ENCODE results near the gene ABHD2. TPM values are rescaled to one million over a fixed set of nuclear protein-coding genes. Genes with fewer than 3 reads are reported as not detected.

ABHD2 gene
- total RNA-seq, 2 experiments from 2014 or later, result 53.3 to 58.1 TPM

DNA sequence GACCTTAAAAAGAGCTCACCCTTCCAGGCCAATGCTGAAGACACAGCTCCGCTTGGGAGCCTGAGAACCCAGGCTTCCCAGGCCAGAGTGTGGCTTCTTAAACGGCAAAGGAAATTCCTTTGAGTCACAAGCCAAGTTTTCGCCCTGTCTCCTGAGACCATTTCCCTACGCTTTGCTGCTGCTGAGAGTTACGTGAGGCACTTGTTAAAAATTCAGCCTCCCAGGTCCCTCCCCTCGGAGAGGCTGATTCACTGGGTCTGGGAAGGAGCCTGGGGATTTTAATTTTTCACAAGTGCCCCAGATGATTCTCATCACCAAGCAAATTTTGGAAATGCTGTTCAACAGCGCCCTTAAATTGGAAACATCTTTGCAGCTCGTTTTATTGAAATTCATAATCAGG is 107.6 kb downstream of the ABHD2 start:
- Mint-ChIP-seq H3K27me3 (no peaks in the 10 kb centered on the region), H3K9me3 (ENCODE audit: low read depth) (no peaks in the 10 kb centered on the region), H3K4me1 (peaks cover 22% of the 10 kb centered on the region), H3K27ac (no peak overlapping the region), H3K4me3 (no peak overlapping the region), H3K36me3 (peaks cover 22% of the 10 kb centered on the region)
- DNase-seq (no peak), ATAC-seq (no peak)
- CTCF ChIA-PET, result interaction anchor here (1.1 to 7.5 kb wide), 2 partner anchors 11 to 18 kb away, joined by 3 to 43 read pairs; no protein-coding TSS in a partner anchor

DNA sequence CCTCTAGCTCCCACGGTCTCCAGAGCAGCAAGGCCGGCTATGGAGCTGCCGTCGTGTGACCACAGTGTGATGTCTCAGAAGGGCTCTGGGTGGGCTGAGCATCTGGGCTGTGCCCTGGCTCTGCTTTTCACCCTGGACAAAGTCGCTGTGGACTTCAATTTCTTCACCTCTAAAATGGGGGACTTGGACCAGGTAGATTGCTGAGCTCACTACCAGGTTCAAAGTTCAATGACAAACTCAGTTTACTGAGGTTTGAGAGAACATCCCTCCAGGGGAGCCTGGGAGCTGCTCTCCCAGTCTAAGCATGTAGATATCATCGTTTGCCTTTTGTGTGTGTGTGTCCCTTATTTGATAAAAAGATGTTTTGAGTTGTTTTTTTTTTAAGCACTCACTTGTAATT is 108.0 kb downstream of the ABHD2 start:
- Mint-ChIP-seq H3K9me3 (ENCODE audit: low read depth) (no peaks in the 10 kb centered on the region), H3K4me1 (peaks cover 22% of the 10 kb centered on the region), H3K27ac (no peak overlapping the region), H3K36me3 (peaks cover 21% of the 10 kb centered on the region), H3K4me3 (no peak overlapping the region), H3K27me3 (no peaks in the 10 kb centered on the region)
- DNase-seq, result no peak
- CTCF ChIA-PET, result interaction anchor here (1.1 to 7.5 kb wide), 2 partner anchors 11 to 19 kb away, joined by 3 to 43 read pairs; no protein-coding TSS in a partner anchor
- ATAC-seq, result no peak

DNA sequence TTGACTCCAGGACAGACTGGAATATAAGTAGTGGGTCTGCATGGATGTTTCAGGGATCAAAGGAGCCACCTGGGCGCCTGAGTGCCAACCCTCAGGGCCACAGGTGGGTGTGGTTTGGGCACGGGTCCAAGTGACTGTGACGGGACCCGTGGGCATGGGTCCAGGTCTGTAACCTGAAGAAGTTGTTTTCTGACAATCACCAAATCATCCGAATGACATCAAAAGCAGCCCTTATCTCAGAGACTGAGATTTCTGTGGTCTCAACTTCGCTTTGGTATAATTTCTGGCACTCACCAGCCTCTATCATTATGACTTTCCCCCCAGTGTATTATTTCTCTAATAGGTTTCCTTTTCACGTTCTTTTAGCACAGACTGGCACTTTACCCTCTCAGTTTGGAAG is 108.7 kb downstream of the ABHD2 start:
- Mint-ChIP-seq H3K27me3 (no peaks in the 10 kb centered on the region), H3K9me3 (ENCODE audit: low read depth) (no peaks in the 10 kb centered on the region), H3K36me3 (peaks cover 18% of the 10 kb centered on the region), H3K4me1 (peaks cover 20% of the 10 kb centered on the region), H3K4me3 (no peak overlapping the region), H3K27ac (peak overlapping the region; percentile 71)
- peak; percentile 39 for ATAC-seq
- CTCF ChIA-PET, result interaction anchor here (1.1 to 7.5 kb wide), 2 partner anchors 10 to 19 kb away, joined by 3 to 43 read pairs; no protein-coding TSS in a partner anchor
- no peak for DNase-seq

DNA sequence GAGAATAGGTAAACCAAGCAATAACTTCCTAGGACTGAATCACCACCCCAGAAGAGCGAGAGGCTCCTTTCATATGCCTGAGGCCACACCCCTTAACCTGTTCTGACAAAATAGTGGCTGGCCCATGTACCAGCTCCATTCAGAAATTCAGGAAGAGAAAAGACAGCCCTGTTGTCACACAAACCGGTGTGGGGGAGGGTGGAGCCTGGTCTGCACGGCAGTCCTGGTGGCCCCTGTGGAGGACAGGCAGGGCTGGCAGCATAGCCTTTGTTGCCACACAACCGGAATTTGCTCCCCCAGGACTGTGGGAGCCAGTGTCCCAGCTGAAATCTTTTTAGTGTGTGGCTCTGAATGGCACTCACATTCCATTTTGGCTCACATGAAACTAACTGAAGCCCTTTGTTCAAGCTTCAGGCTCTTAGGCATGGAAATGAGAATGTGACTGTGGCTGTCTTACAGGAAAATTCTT is 109.3 kb downstream of the ABHD2 start:
- CTCF ChIA-PET, result interaction anchor here (0.9 to 7.5 kb wide), 2 partner anchors 9 to 20 kb away, joined by 3 to 43 read pairs; no protein-coding TSS in a partner anchor
- no peaks in the 10 kb centered on the region for H3K9me3 Mint-ChIP-seq (ENCODE audit: low read depth)
- H3K4me3 Mint-ChIP-seq, result no peak overlapping the region
- H3K27ac Mint-ChIP-seq, result peak overlapping the region; percentile 71
- H3K36me3 Mint-ChIP-seq, result peaks cover 16% of the 10 kb centered on the region
- peaks cover 20% of the 10 kb centered on the region for H3K4me1 Mint-ChIP-seq
- DNase-seq (peak; percentile 47), ATAC-seq (peak; percentile 68)
- no peaks in the 10 kb centered on the region for H3K27me3 Mint-ChIP-seq

DNA sequence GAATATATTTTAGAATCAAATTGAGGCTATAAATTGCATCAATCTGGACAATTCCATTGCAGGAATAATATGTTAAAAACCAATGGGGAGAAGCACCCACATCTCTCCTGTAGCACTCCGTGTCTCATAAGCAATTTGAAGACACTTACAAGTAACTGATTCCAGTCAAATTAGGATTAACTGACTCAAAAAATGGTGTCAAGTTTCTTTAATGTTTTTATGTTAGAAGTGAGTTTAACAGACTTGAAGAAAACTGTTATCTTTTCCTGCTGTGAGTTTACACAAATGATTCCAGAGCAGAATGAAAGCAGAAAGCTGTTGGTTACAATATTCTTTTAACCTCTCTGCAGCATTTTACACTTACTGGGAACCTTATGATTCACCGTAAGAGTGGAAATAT is 109.9 kb downstream of the ABHD2 start:
- H3K4me1 Mint-ChIP-seq, result peaks cover 21% of the 10 kb centered on the region
- H3K4me3 Mint-ChIP-seq, result no peak overlapping the region
- ATAC-seq (no peak), DNase-seq (no peak)
- no peaks in the 10 kb centered on the region for H3K9me3 Mint-ChIP-seq (ENCODE audit: low read depth)
- H3K27ac Mint-ChIP-seq, result no peak overlapping the region
- H3K36me3 Mint-ChIP-seq, result peaks cover 11% of the 10 kb centered on the region
- H3K27me3 Mint-ChIP-seq, result no peaks in the 10 kb centered on the region
- CTCF ChIA-PET, result interaction anchor here (0.9 to 7.5 kb wide), 2 partner anchors 9 to 20 kb away, joined by 3 to 43 read pairs; no protein-coding TSS in a partner anchor

DNA sequence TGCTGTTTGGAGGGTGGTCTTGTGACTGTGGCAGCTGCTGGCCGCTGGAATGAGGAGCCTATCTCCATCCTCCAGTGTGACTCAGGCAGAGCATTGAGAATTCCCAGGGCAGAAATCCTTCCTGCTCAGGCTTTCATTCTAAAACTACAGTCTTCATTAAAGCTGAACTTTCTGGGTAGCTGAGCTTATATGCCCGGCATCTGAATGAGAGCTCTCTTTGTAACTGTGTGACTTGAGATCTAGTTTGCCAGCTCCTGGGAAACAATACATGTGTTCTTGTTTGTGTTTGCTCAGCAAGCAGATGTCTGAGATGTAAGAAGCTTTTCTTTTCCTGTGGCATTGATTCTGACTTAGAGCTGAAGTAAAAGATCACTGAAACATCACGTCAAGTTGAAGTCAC is 110.7 kb downstream of the ABHD2 start:
- peaks cover 3% of the 10 kb centered on the region for H3K27me3 Mint-ChIP-seq
- no peaks in the 10 kb centered on the region for H3K9me3 Mint-ChIP-seq (ENCODE audit: low read depth)
- H3K4me1 Mint-ChIP-seq, result peaks cover 28% of the 10 kb centered on the region
- H3K4me3 Mint-ChIP-seq, result no peak overlapping the region
- CTCF ChIA-PET, result interaction anchor here (1.1 to 7.5 kb wide), 3 partner anchors 8 to 21 kb away, joined by 3 to 43 read pairs (median 6); no protein-coding TSS in a partner anchor
- DNase-seq, result no peak
- H3K27ac Mint-ChIP-seq, result no peak overlapping the region
- ATAC-seq, result no peak
- peaks cover 8% of the 10 kb centered on the region for H3K36me3 Mint-ChIP-seq

DNA sequence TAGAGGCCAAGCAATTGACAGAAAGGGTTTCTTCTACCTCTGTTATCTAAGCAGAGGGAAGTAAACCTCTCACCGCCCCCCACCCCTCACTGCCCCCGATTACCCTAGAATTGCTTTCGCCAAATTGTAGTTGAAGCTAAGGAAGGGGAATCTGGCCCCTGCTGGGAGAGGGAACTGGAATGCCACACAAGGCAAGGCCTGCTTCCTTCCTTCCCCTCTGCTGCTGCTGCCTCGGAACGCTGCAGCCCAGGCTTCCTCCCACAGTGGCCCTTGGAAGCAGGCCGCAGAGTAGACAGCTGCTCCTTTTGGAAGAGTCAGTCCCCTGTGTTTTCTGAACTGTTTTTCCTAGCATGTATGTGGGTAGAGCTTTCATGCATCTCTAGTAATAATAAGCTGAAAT is 111.5 kb downstream of the ABHD2 start:
- Mint-ChIP-seq H3K4me1 (peaks cover 35% of the 10 kb centered on the region), H3K27me3 (peaks cover 3% of the 10 kb centered on the region), H3K36me3 (peaks cover 8% of the 10 kb centered on the region), H3K4me3 (no peak overlapping the region), H3K27ac (no peak overlapping the region), H3K9me3 (ENCODE audit: low read depth) (no peaks in the 10 kb centered on the region)
- no peak for DNase-seq
- no peak for ATAC-seq
- CTCF ChIA-PET, result interaction anchor here (1.1 to 1.9 kb wide), 2 partner anchors 19 to 22 kb away, joined by 3 to 6 read pairs; no protein-coding TSS in a partner anchor

DNA sequence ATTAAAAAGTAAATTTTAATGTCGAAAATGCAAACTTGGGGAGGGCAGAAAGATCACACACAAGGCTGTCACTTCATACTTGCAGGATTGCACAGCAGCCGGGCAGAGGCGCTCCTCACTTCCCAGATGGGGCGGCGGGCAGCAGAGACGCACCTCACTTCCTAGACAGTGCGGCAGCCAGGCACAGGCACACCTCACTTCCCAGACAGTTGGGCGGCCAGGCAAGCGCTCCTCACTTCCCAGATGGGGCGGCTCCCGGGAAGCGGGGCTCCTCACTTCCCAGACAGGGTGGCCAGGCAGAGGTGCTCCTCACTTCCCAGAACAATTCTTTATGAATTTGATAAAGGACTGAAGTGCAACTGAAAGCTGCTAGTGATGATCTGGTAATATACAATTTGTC is 111.9 kb downstream of the ABHD2 start:
- CTCF ChIA-PET, result interaction anchor here (1.1 to 1.9 kb wide), 2 partner anchors 19 to 23 kb away, joined by 3 to 6 read pairs; no protein-coding TSS in a partner anchor
- no peak overlapping the region for H3K27ac Mint-ChIP-seq
- H3K36me3 Mint-ChIP-seq, result peaks cover 8% of the 10 kb centered on the region
- no peak overlapping the region for H3K4me3 Mint-ChIP-seq
- ATAC-seq, result no peak
- no peak for DNase-seq
- no peaks in the 10 kb centered on the region for H3K9me3 Mint-ChIP-seq (ENCODE audit: low read depth)
- H3K27me3 Mint-ChIP-seq, result peaks cover 3% of the 10 kb centered on the region
- peaks cover 39% of the 10 kb centered on the region for H3K4me1 Mint-ChIP-seq

DNA sequence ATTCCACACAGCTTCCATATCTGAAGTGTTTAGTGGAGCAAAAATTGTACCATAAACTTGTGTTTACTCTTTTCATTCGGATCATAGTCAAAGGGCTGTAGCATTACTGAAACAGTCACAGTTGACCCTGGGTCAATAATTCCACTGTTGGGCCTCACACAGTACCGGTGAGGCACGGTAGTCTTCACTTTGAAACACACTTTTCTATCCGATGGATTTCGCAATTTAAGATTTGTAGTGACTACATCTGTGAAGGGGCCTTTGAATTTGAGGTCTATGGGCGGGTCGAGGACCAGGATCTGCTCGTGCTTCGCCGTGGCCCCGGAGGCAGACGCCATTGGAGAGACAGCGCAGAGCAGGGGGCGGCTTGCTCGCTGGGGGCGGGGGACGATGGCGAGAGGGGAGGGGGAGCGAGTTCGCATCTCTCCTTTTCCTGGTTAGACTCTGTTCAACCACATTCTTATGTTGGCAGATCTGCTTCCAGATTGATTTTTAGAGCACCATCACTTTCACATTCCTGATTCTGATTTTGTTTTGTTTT is 113.3 kb downstream of the ABHD2 start:
- ATAC-seq, result no peak
- CTCF ChIA-PET, result interaction anchor here (1.2 kb wide), 1 partner anchor 144 kb away, joined by 3 read pairs; no protein-coding TSS in a partner anchor
- no peak for DNase-seq
- no peaks in the 10 kb centered on the region for H3K9me3 Mint-ChIP-seq (ENCODE audit: low read depth)
- no peak overlapping the region for H3K4me3 Mint-ChIP-seq
- no peak overlapping the region for H3K27ac Mint-ChIP-seq
- peaks cover 3% of the 10 kb centered on the region for H3K27me3 Mint-ChIP-seq
- H3K4me1 Mint-ChIP-seq, result peaks cover 46% of the 10 kb centered on the region
- H3K36me3 Mint-ChIP-seq, result peaks cover 6% of the 10 kb centered on the region

DNA sequence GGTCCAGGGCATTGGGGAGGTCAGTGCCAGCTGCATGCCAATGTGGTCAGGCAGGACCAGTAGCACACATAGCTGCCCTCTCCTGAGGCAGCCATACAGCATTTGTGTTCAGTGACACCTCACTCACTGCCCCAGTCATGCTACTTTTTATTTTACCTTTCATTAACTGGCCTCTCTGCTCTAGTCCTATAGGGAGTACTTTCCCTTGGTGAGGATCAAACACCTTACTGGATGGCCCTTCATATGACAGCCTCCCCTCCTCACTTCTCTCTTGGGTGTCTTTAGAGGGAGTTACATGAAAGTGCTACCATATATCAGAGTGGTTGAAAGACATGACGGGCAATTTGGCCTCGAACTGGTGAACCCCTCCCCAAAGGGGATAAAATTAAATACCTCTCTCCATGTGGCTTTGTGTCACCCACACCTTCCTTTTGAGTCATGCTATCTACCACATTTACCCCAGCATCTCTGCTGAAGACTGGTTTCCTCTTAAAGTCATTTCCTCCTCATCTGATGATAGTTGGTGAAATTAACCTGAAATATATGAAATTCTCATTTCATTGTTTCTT is 115.5 kb downstream of the ABHD2 start:
- peak overlapping the region; percentile 40 for H3K4me3 Mint-ChIP-seq
- CTCF ChIA-PET, result interaction anchor here (1.1 to 5.6 kb wide), 4 partner anchors 32 to 146 kb away, joined by 3 to 108 read pairs (median 14); partner anchors contain the start of gene FANCI
- H3K4me1 Mint-ChIP-seq, result peaks cover 36% of the 10 kb centered on the region
- H3K9me3 Mint-ChIP-seq (ENCODE audit: low read depth), result no peaks in the 10 kb centered on the region
- DNase-seq (peak; percentile 81), ATAC-seq (peak; percentile 81)
- H3K36me3 Mint-ChIP-seq, result peaks cover 6% of the 10 kb centered on the region
- peak overlapping the region; percentile 74 for H3K27ac Mint-ChIP-seq
- peaks cover 7% of the 10 kb centered on the region for H3K27me3 Mint-ChIP-seq

DNA sequence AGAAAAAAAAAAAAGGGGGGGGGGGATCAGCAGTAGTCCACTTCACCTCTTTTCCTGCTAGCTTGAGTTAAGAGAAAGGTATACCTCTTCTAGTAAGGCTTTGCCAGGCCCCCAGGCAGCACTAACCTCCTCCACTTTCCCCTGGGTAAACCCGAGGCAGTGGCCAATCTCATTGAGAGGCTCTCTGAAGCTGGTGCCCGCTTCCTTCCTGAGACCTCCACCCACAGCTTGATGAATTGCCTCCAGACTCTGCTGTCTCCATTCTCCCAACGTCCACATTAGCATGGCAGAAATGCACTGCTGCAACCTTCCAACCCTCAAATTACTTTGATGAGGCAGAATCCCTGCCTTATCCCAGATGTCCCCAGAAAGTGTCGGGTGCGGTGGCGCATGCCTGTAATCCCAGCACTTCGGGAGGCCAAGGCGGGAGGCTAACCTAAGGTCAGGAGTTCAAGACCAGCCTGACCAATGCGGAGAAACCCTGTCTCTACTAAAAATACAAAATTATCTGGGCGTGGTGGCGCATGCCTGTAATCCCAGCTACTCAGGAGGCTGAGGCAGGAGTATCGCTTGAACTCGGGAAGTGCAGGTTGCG is 117.8 kb downstream of the ABHD2 start:
- Mint-ChIP-seq H3K27ac (no peak overlapping the region), H3K4me1 (peaks cover 36% of the 10 kb centered on the region), H3K9me3 (ENCODE audit: low read depth) (no peaks in the 10 kb centered on the region), H3K36me3 (peaks cover 4% of the 10 kb centered on the region), H3K4me3 (no peak overlapping the region), H3K27me3 (peaks cover 7% of the 10 kb centered on the region)
- DNase-seq, result no peak
- no peak for ATAC-seq
- CTCF ChIA-PET, result interaction anchor here (0.6 to 5.6 kb wide), 67 partner anchors 10 to 738 kb away, joined by 3 to 108 read pairs (median 6); partner anchors contain the start of genes ABHD2, FANCI, MRPL46 and MRPS11

DNA sequence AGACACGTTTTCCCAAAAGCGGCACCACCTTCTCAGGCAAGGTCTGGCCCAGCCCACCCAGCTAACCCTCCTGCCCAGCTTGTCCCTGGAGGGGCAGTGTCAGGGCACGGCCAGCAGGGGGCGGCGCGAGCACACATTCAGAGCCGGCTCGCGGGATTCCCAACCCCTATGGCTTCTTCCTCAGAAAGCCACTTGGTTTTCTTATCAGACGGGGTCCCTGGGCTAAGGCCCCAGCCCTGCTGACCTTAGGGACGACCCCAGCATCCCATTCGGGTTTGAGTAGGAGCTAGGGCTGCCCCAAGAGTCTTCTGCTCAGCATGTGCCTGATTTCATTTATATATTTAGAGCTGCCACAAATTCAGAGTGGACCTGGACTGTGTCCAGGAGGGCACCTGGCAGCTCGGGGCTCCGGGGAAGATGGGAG is 118.7 kb downstream of the ABHD2 start:
- Mint-ChIP-seq H3K27me3 (peaks cover 7% of the 10 kb centered on the region), H3K27ac (no peak overlapping the region), H3K36me3 (peaks cover 1% of the 10 kb centered on the region), H3K9me3 (ENCODE audit: low read depth) (no peaks in the 10 kb centered on the region), H3K4me1 (peaks cover 36% of the 10 kb centered on the region), H3K4me3 (no peak overlapping the region)
- CTCF ChIA-PET, result interaction anchor here (0.6 to 5.6 kb wide), 67 partner anchors 10 to 739 kb away, joined by 3 to 108 read pairs (median 6); partner anchors contain the start of genes ABHD2, FANCI, MRPL46 and MRPS11
- peak; percentile 76 for DNase-seq
- ATAC-seq, result peak; percentile 73

DNA sequence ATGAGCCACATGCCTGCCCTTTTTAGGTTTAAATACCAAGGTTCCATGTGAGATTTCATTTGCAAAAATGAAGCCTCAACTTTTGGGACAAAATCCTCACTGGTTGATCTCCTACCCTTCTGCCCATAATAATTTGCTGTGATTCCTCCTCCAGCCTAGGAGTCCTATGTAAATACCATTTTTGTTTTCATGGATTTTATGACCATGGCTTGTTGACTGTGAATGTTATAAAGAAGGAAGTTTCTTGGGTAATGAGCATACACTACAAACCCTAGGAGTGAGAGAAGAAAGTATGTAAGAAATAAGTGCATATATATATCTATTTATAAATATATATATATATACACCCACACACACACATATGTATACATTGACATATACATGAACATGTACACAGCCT is 120.0 kb downstream of the ABHD2 start:
- no peak for ATAC-seq
- CTCF ChIA-PET, result interaction anchor here (1.9 to 5.6 kb wide), 4 partner anchors 13 to 119 kb away, joined by 15 to 108 read pairs (median 32); partner anchors contain the start of genes ABHD2 and FANCI
- peaks cover 1% of the 10 kb centered on the region for H3K36me3 Mint-ChIP-seq
- no peak overlapping the region for H3K4me3 Mint-ChIP-seq
- DNase-seq, result no peak
- no peaks in the 10 kb centered on the region for H3K9me3 Mint-ChIP-seq (ENCODE audit: low read depth)
- H3K27me3 Mint-ChIP-seq, result peaks cover 9% of the 10 kb centered on the region
- H3K4me1 Mint-ChIP-seq, result peaks cover 34% of the 10 kb centered on the region
- no peak overlapping the region for H3K27ac Mint-ChIP-seq
